Measurements from ENCODE around the gene ELANE.

GRCh38 chr19:892894-893689 lies 41.0 kb downstream of the ELANE start, which contains the start of the genes MED16 and RNU6-9:
- no peak for TF ChIP-seq FOXK2 (IDR thresholded peaks at IDR 0.05)
- TF ChIP-seq BHLHE40 (IDR thresholded peaks at IDR 0.05; ENCODE audit: borderline replicate concordance) = no peak
- TF ChIP-seq PKNOX1 (IDR thresholded peaks at IDR 0.05) = no peak
- TF ChIP-seq SP1 (IDR thresholded peaks at IDR 0.05) = no peak
- TF ChIP-seq FOXA1 (IDR thresholded peaks at IDR 0.05) = no peak
- TF ChIP-seq NFRKB (IDR thresholded peaks at IDR 0.05) = no peak
- no peak for TF ChIP-seq SUZ12 (IDR thresholded peaks at IDR 0.05)
- TF ChIP-seq ZNF384 (IDR thresholded peaks at IDR 0.05) = no peak; the same call in 1 of the 2 replicates
- no peak for TF ChIP-seq HDGF (IDR thresholded peaks at IDR 0.05; ENCODE audit: borderline replicate concordance)
- TF ChIP-seq L3MBTL2 (conservative IDR thresholded peaks at IDR 0.05) = no peak
- TF ChIP-seq ARNT (IDR thresholded peaks at IDR 0.05) = no peak
